ENCODE measurements around the gene COL16A1.

Gene COL16A1

GRCh38 chr1:31675161-31675560, 28.7 kb downstream of the COL16A1 start:
- no peak for TF ChIP-seq CTCF (IDR thresholded peaks at IDR 0.05; ENCODE audit: low read depth, low read length)
- no peak for DNase-seq (ENCODE audit: extremely low read depth, low read depth)

GRCh38 chr1:31674626-31675025, 29.2 kb downstream of the COL16A1 start:
- TF ChIP-seq CTCF (IDR thresholded peaks at IDR 0.05; ENCODE audit: low read depth, low read length) = no peak
- DNase-seq (ENCODE audit: extremely low read depth, low read depth) = no peak

- DNase-seq (ENCODE audit: extremely low read depth, low read depth) = no peak
- no peak for TF ChIP-seq CTCF (IDR thresholded peaks at IDR 0.05; ENCODE audit: low read depth, low read length)
Measured at GRCh38 chr1:31673433-31673832, 30.4 kb downstream of the COL16A1 start.

- no peak for TF ChIP-seq CTCF (IDR thresholded peaks at IDR 0.05; ENCODE audit: low read depth, low read length)
- no peak for DNase-seq (ENCODE audit: extremely low read depth, low read depth)
Measured at GRCh38 chr1:31672986-31673385, 30.8 kb downstream of the COL16A1 start.

GRCh38 chr1:31671561-31672201, 32.1 kb downstream of the COL16A1 start:
- no peak for DNase-seq (ENCODE audit: extremely low read depth, low read depth)
- TF ChIP-seq CTCF (IDR thresholded peaks at IDR 0.05; ENCODE audit: low read depth, low read length) = no peak

- no peak for TF ChIP-seq CTCF (IDR thresholded peaks at IDR 0.05; ENCODE audit: low read depth, low read length)
- no peak for DNase-seq (ENCODE audit: extremely low read depth, low read depth)
Measured at GRCh38 chr1:31671147-31671546, 32.7 kb downstream of the COL16A1 start.

- TF ChIP-seq CTCF (IDR thresholded peaks at IDR 0.05; ENCODE audit: low read depth, low read length) = no peak
- DNase-seq (ENCODE audit: extremely low read depth, low read depth) = no peak
Measured at GRCh38 chr1:31670593-31670964, 33.2 kb downstream of the COL16A1 start.
